SK-N-MC (cell line): ENCODE data around the gene ETV5.

Experiments used
- EZH2 ChIP-seq: fragments of 200-600 bp; sonication (generic); IDR thresholded peaks from one replicate; pipeline ENCODE4 v1.6.1; 2017; ENCODE audit warnings: antibody characterized with exemption
- POLR2AphosphoS5 ChIP-seq: IDR thresholded peaks from 2 replicates; pipeline ENCODE4 v1.6.1; 2012; ENCODE audit warnings: mild to moderate bottlenecking, low read depth, low read length, borderline replicate concordance

- TF ChIP-seq POLR2AphosphoS5 (no peak), EZH2 (no peak)
Observed at GRCh38 chr3:186109897-186110803, 1.3 kb upstream of the ETV5 start.
